NT2/D1 (cell line): ENCODE data around the gene CERS6.

Source experiments
- DNase-seq: peaks from one replicate; pipeline ENCODE4 v3.0.0-alpha.2; 2011; ENCODE audit warnings: low read depth, low spot score
- H3K27me3 ChIP-seq: 2 replicates; pipeline ENCODE4 v1.6.0; 2011; ENCODE audit warnings: mild to moderate bottlenecking; ENCODE audit not compliant: insufficient read length, insufficient read depth
- H3K36me3 ChIP-seq: 2 replicates; pipeline ENCODE4 v1.6.1; 2011; ENCODE audit warnings: mild to moderate bottlenecking, low read length, mixed read lengths; ENCODE audit not compliant: insufficient read depth, insufficient read length
- H3K4me1 ChIP-seq: 2 replicates; pipeline ENCODE4 v1.5.1; 2011; ENCODE audit not compliant: insufficient read depth, insufficient read length
- H3K4me3 ChIP-seq: 2 replicates; pipeline ENCODE4 v1.5.1; 2011; ENCODE audit warnings: low read depth; ENCODE audit not compliant: insufficient read length
- H3K9ac ChIP-seq: 2 replicates; pipeline ENCODE4 v1.6.0; 2011; ENCODE audit warnings: low read depth; ENCODE audit not compliant: insufficient read length
- H3K9me3 ChIP-seq: 2 replicates; pipeline ENCODE4 v1.5.1; 2011; ENCODE audit warnings: mild to moderate bottlenecking, low read length; ENCODE audit not compliant: insufficient read depth
- SUZ12 ChIP-seq: IDR thresholded peaks from 2 replicates; pipeline ENCODE4 v1.6.1; 2011; ENCODE audit not compliant: insufficient read length, insufficient read depth; ENCODE audit errors: extremely low read depth
- YY1 ChIP-seq: IDR thresholded peaks from 2 replicates; pipeline ENCODE4 v1.6.1; 2011; ENCODE audit not compliant: insufficient read length, insufficient read depth
- ZNF274 ChIP-seq: IDR thresholded peaks from 2 replicates; pipeline ENCODE4 v1.6.1; 2011; ENCODE audit warnings: mild to moderate bottlenecking, low read depth, low read length

The CERS6 gene

GRCh38 chr2:168669151-168669550 lies 213.1 kb downstream of the CERS6 start:
- DNase-seq: no peak
- Histone ChIP-seq H3K4me3 (no peak overlapping the region), H3K36me3 (no peaks in the 10 kb centered on the region), H3K27me3 (no peaks in the 10 kb centered on the region), H3K9me3 (no peaks in the 10 kb centered on the region), H3K9ac (no peak overlapping the region), H3K4me1 (no peaks in the 10 kb centered on the region)
- no peak for TF ChIP-seq ZNF274
- no peak for TF ChIP-seq YY1
- no peak for TF ChIP-seq SUZ12

GRCh38 chr2:168670478-168670877 lies 214.4 kb downstream of the CERS6 start:
- Histone ChIP-seq H3K4me1 (no peaks in the 10 kb centered on the region), H3K9me3 (no peaks in the 10 kb centered on the region), H3K36me3 (no peaks in the 10 kb centered on the region), H3K9ac (no peak overlapping the region), H3K4me3 (no peak overlapping the region), H3K27me3 (no peaks in the 10 kb centered on the region)
- TF ChIP-seq SUZ12 (no peak), ZNF274 (no peak), YY1 (no peak)
- DNase-seq: no peak

- H3K27me3 ChIP-seq: no peaks in the 10 kb centered on the region
- no peak overlapping the region for H3K9ac ChIP-seq
- DNase-seq: no peak
- no peaks in the 10 kb centered on the region for H3K36me3 ChIP-seq
- H3K9me3 ChIP-seq: no peaks in the 10 kb centered on the region
- H3K4me3 ChIP-seq: no peak overlapping the region
- TF ChIP-seq YY1 (no peak), ZNF274 (no peak), SUZ12 (no peak)
- H3K4me1 ChIP-seq: no peaks in the 10 kb centered on the region
These were observed 215.9 kb downstream of the CERS6 start for GRCh38 chr2:168671932-168672331.

- Histone ChIP-seq H3K4me1 (peaks cover 3% of the 10 kb centered on the region), H3K27me3 (no peaks in the 10 kb centered on the region), H3K9ac (no peak overlapping the region), H3K4me3 (no peak overlapping the region), H3K36me3 (no peaks in the 10 kb centered on the region), H3K9me3 (no peaks in the 10 kb centered on the region)
- no peak for DNase-seq
- TF ChIP-seq ZNF274 (no peak), YY1 (no peak), SUZ12 (no peak)
These were observed 217.5 kb downstream of the CERS6 start for GRCh38 chr2:168673265-168674189.

GRCh38 chr2:168678153-168678853 lies 222.2 kb downstream of the CERS6 start:
- no peak for DNase-seq
- H3K36me3 ChIP-seq: no peaks in the 10 kb centered on the region
- H3K27me3 ChIP-seq: no peaks in the 10 kb centered on the region
- H3K4me3 ChIP-seq: no peak overlapping the region
- peaks cover 3% of the 10 kb centered on the region for H3K4me1 ChIP-seq
- TF ChIP-seq YY1: no peak
- no peak for TF ChIP-seq ZNF274
- TF ChIP-seq SUZ12: no peak
- H3K9ac ChIP-seq: no peak overlapping the region
- H3K9me3 ChIP-seq: no peaks in the 10 kb centered on the region

GRCh38 chr2:168679081-168679480 lies 223.0 kb downstream of the CERS6 start:
- no peak for DNase-seq
- Histone ChIP-seq H3K4me1 (peaks cover 3% of the 10 kb centered on the region), H3K4me3 (no peak overlapping the region), H3K9me3 (no peaks in the 10 kb centered on the region), H3K9ac (no peak overlapping the region), H3K36me3 (no peaks in the 10 kb centered on the region), H3K27me3 (no peaks in the 10 kb centered on the region)
- TF ChIP-seq SUZ12 (no peak), YY1 (no peak), ZNF274 (no peak)

GRCh38 chr2:168679741-168680310 lies 223.8 kb downstream of the CERS6 start:
- H3K9me3 ChIP-seq: no peaks in the 10 kb centered on the region
- no peaks in the 10 kb centered on the region for H3K27me3 ChIP-seq
- no peak overlapping the region for H3K9ac ChIP-seq
- H3K36me3 ChIP-seq: no peaks in the 10 kb centered on the region
- H3K4me3 ChIP-seq: no peak overlapping the region
- TF ChIP-seq ZNF274 (no peak), SUZ12 (no peak), YY1 (no peak)
- DNase-seq: no peak
- peaks cover 3% of the 10 kb centered on the region for H3K4me1 ChIP-seq
